KOPT-K1 (cell line): ENCODE results near the gene SSR4.

Source experiments
- H3K27ac ChIP-seq: fragments of 200-600 bp; sonication (generic); 2 replicates; pipeline ENCODE4 v1.5.1; 2016; ENCODE audit warnings: antibody characterized with exemption, mild to moderate bottlenecking, low read depth, low read length; ENCODE audit not compliant: poor library complexity, severe bottlenecking
- H3K36me3 ChIP-seq: fragments of 200-600 bp; sonication (generic); 2 replicates; pipeline ENCODE4 v1.5.1; 2017; ENCODE audit warnings: antibody characterized with exemption, mild to moderate bottlenecking, low read length, moderate library complexity; ENCODE audit not compliant: insufficient read depth
- H3K9me3 ChIP-seq: fragments of 200-600 bp; sonication (generic); 2 replicates; pipeline ENCODE4 v1.5.1; 2017; ENCODE audit warnings: antibody characterized with exemption, low read length, mild to moderate bottlenecking; ENCODE audit not compliant: insufficient read depth, poor library complexity, severe bottlenecking

The SSR4 gene

DNA sequence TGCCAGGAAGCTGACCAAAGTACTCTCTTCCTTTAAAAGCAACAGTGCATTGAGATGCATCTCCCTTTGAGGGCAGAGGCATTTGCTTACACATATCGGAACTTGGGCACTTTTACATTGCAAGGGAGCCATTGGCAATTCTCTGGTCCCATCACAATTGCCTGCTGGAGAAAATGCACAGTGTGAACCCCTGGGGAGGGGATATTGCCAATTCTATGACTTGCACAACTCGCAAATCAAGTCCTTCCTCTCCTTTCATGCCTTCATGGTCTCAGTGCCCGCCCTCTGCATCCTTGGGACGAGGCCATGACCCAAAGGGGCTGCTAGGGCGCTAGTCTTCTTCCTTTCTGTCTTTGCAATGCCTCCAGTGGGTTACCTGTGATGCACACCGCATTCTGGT lies 50.7 kb downstream of the SSR4 start:
- H3K9me3 ChIP-seq: no peaks in the 10 kb centered on the region
- H3K36me3 ChIP-seq: no peaks in the 10 kb centered on the region
- no peak overlapping the region for H3K27ac ChIP-seq

DNA sequence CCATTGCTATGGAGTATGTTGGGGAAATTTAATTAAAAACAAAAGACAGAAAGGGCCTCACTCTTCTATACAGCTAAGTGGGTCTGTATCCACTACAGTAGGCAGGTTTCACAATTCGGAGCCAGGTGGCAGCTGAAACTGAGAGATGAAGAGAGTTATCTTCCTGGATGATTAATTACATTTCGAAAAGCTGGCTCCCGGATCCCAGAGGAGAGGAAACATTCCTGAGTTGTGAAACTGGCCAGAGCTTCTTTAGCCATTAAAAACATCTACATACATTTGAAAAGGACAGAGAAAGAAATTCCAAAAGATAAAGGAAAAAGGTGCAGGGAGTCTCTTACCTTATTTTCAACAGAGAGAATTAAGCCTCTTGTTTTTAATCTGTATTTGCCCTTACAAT lies 51.4 kb downstream of the SSR4 start:
- Histone ChIP-seq H3K9me3 (no peaks in the 10 kb centered on the region), H3K36me3 (no peaks in the 10 kb centered on the region), H3K27ac (no peak overlapping the region)
